GM12875 (cell line): Measurements from ENCODE around the gene DSCAM.

ENCODE experiments used
- H3K4me3 ChIP-seq: one replicate; pipeline ENCODE4 v1.5.1; 2011; ENCODE audit warnings: low read depth, low read length, control low read depth
- CTCF ChIP-seq: IDR thresholded peaks from 2 replicates; pipeline ENCODE4 v1.5.1; 2011; ENCODE audit warnings: low read depth, mild to moderate bottlenecking, control low read depth, inconsistent platforms, low read length, moderate library complexity, borderline replicate concordance; ENCODE audit not compliant: insufficient read depth

Gene DSCAM

GRCh38 chr21:40577285-40578043 is 269.5 kb downstream of the DSCAM start:
- TF ChIP-seq CTCF = no peak
- no peak overlapping the region for H3K4me3 ChIP-seq

- no peak for TF ChIP-seq CTCF
- no peak overlapping the region for H3K4me3 ChIP-seq
Observed at GRCh38 chr21:40575976-40576375, 271.0 kb downstream of the DSCAM start.

GRCh38 chr21:40569357-40569756 is 277.6 kb downstream of the DSCAM start:
- no peak overlapping the region for H3K4me3 ChIP-seq
- TF ChIP-seq CTCF = no peak

GRCh38 chr21:40568807-40569206 is 278.2 kb downstream of the DSCAM start:
- no peak for TF ChIP-seq CTCF
- no peak overlapping the region for H3K4me3 ChIP-seq

- no peak for TF ChIP-seq CTCF
Observed at GRCh38 chr21:40567501-40567900, 279.5 kb downstream of the DSCAM start.

GRCh38 chr21:40566486-40566885 is 280.5 kb downstream of the DSCAM start:
- H3K4me3 ChIP-seq = no peak overlapping the region
- no peak for TF ChIP-seq CTCF

More at GRCh38 chr21:40567501-40567900, 279.5 kb downstream of the DSCAM start:
- no peak overlapping the region for H3K4me3 ChIP-seq

- no peak overlapping the region for H3K4me3 ChIP-seq
- TF ChIP-seq CTCF = no peak
Observed at GRCh38 chr21:40564318-40564717, 282.6 kb downstream of the DSCAM start.
